Measurements from ENCODE around the gene TBR1.

TBR1 gene

DNA sequence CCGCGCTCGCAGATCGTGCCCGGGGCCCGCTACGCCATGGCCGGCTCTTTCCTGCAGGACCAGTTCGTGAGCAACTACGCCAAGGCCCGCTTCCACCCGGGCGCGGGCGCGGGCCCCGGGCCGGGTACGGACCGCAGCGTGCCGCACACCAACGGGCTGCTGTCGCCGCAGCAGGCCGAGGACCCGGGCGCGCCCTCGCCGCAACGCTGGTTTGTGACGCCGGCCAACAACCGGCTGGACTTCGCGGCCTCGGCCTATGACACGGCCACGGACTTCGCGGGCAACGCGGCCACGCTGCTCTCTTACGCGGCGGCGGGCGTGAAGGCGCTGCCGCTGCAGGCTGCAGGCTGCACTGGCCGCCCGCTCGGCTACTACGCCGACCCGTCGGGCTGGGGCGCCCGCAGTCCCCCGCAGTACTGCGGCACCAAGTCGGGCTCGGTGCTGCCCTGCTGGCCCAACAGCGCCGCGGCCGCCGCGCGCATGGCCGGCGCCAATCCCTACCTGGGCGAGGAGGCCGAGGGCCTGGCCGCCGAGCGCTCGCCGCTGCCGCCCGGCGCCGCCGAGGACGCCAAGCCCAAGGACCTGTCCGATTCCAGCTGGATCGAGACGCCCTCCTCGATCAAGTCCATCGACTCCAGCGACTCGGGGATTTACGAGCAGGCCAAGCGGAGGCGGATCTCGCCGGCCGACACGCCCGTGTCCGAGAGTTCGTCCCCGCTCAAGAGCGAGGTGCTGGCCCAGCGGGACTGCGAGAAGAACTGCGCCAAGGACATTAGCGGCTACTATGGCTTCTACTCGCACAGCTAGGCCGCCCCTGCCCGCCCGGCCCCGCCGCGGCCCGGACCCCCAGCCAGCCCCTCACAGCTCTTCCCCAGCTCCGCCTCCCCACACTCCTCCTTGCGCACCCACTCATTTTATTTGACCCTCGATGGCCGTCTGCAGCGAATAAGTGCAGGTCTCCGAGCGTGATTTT, 7.6 kb downstream of the TBR1 start:
- H3K4me3 ChIP-seq (ENCODE audit: low read length): no peak overlapping the region
- no peak overlapping the region for H3K9ac ChIP-seq (ENCODE audit: low read length)
- H3K27me3 ChIP-seq (ENCODE audit: low read depth, low read length): no peaks in the 10 kb centered on the region
- no peaks in the 10 kb centered on the region for H4K20me1 ChIP-seq (ENCODE audit: insufficient read depth, low read length)
- peaks cover 4% of the 10 kb centered on the region; the same call in 1 of the 2 replicates for H3K4me1 ChIP-seq (ENCODE audit: low read length)
- H3K4me2 ChIP-seq (ENCODE audit: low read length): no peak overlapping the region
- no peak for TF ChIP-seq EZH2phosphoT487 (IDR thresholded peaks at IDR 0.05; ENCODE audit: low read depth)
- TF ChIP-seq, protein P1, sequence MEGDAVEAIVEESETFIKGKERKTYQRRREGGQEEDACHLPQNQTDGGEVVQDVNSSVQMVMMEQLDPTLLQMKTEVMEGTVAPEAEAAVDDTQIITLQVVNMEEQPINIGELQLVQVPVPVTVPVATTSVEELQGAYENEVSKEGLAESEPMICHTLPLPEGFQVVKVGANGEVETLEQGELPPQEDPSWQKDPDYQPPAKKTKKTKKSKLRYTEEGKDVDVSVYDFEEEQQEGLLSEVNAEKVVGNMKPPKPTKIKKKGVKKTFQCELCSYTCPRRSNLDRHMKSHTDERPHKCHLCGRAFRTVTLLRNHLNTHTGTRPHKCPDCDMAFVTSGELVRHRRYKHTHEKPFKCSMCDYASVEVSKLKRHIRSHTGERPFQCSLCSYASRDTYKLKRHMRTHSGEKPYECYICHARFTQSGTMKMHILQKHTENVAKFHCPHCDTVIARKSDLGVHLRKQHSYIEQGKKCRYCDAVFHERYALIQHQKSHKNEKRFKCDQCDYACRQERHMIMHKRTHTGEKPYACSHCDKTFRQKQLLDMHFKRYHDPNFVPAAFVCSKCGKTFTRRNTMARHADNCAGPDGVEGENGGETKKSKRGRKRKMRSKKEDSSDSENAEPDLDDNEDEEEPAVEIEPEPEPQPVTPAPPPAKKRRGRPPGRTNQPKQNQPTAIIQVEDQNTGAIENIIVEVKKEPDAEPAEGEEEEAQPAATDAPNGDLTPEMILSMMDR (IDR thresholded peaks at IDR 0.05; ENCODE audit: low read depth, low read length): no peak
- H2AFZ ChIP-seq (ENCODE audit: low read depth, low read length): no peak overlapping the region
- H3K79me2 ChIP-seq (ENCODE audit: low read length): no peaks in the 10 kb centered on the region
- H3K27ac ChIP-seq (ENCODE audit: low read length): no peak overlapping the region
- H3K9me3 ChIP-seq (ENCODE audit: insufficient read depth, low read length): no peaks in the 10 kb centered on the region
- no peaks in the 10 kb centered on the region for H3K36me3 ChIP-seq (replicated peaks; ENCODE audit: low read depth, low read length)

GRCh38 chr2:161424394-161424769, 8.3 kb downstream of the TBR1 start:
- no peak overlapping the region for H3K4me2 ChIP-seq (ENCODE audit: low read length)
- H2AFZ ChIP-seq (ENCODE audit: low read depth, low read length): no peak overlapping the region
- H3K79me2 ChIP-seq (ENCODE audit: low read length): no peaks in the 10 kb centered on the region
- TF ChIP-seq EZH2phosphoT487 (IDR thresholded peaks at IDR 0.05; ENCODE audit: low read depth): no peak
- TF ChIP-seq, protein P1 (IDR thresholded peaks at IDR 0.05; ENCODE audit: low read depth, low read length): no peak
- H3K4me3 ChIP-seq (ENCODE audit: low read length): no peak overlapping the region
- H3K36me3 ChIP-seq (replicated peaks; ENCODE audit: low read depth, low read length): no peaks in the 10 kb centered on the region
- no peak overlapping the region for H3K27ac ChIP-seq (ENCODE audit: low read length)
- H3K9me3 ChIP-seq (ENCODE audit: insufficient read depth, low read length): no peaks in the 10 kb centered on the region
- H3K4me1 ChIP-seq (ENCODE audit: low read length): peaks cover under 1% of the 10 kb centered on the region; the same call in 1 of the 2 replicates
- no peaks in the 10 kb centered on the region for H3K27me3 ChIP-seq (ENCODE audit: low read depth, low read length)
- H3K9ac ChIP-seq (ENCODE audit: low read length): no peak overlapping the region
- no peaks in the 10 kb centered on the region for H4K20me1 ChIP-seq (ENCODE audit: insufficient read depth, low read length)

- no peaks in the 10 kb centered on the region for H3K27me3 ChIP-seq (ENCODE audit: low read depth, low read length)
- no peaks in the 10 kb centered on the region for H3K36me3 ChIP-seq (replicated peaks; ENCODE audit: low read depth, low read length)
- no peaks in the 10 kb centered on the region for H3K79me2 ChIP-seq (ENCODE audit: low read length)
- no peaks in the 10 kb centered on the region for H3K4me1 ChIP-seq (ENCODE audit: low read length)
- H3K4me2 ChIP-seq (ENCODE audit: low read length): no peak overlapping the region
- no peak overlapping the region for H2AFZ ChIP-seq (ENCODE audit: low read depth, low read length)
- no peaks in the 10 kb centered on the region for H4K20me1 ChIP-seq (ENCODE audit: insufficient read depth, low read length)
- H3K9ac ChIP-seq (ENCODE audit: low read length): no peak overlapping the region
- H3K4me3 ChIP-seq (ENCODE audit: low read length): no peak overlapping the region
- no peak overlapping the region for H3K27ac ChIP-seq (ENCODE audit: low read length)
- H3K9me3 ChIP-seq (ENCODE audit: insufficient read depth, low read length): no peaks in the 10 kb centered on the region
- TF ChIP-seq, protein P1 (IDR thresholded peaks at IDR 0.05; ENCODE audit: low read depth, low read length): no peak
- no peak for TF ChIP-seq EZH2phosphoT487 (IDR thresholded peaks at IDR 0.05; ENCODE audit: low read depth)
These were observed 9.0 kb downstream of the TBR1 start for GRCh38 chr2:161424891-161425727.
